Neural progenitor cell (in vitro differentiated cells): ENCODE results near the gene ETFB.

Source experiments
- EZH2 ChIP-seq: fragments of 200-600 bp; sonication (generic); IDR thresholded peaks from 2 replicates; pipeline ENCODE4 v1.6.1; 2017; ENCODE audit warnings: antibody characterized with exemption, mild to moderate bottlenecking, moderate library complexity
- EZH2phosphoT487 ChIP-seq: fragments of 200-600 bp; sonication (generic); IDR thresholded peaks from 2 replicates; pipeline ENCODE4 v1.6.1; 2017; ENCODE audit warnings: antibody characterized with exemption
- TF ChIP-seq, protein P1 (sequence below): fragments of 200-600 bp; sonication (generic); IDR thresholded peaks from 2 replicates; pipeline ENCODE4 v1.5.1; 2017; ENCODE audit warnings: antibody characterized with exemption, mild to moderate bottlenecking

GRCh38 chr19:51389143-51389542 is 23.0 kb upstream of the ETFB start:
- no peak for TF ChIP-seq EZH2
- TF ChIP-seq, protein P1, sequence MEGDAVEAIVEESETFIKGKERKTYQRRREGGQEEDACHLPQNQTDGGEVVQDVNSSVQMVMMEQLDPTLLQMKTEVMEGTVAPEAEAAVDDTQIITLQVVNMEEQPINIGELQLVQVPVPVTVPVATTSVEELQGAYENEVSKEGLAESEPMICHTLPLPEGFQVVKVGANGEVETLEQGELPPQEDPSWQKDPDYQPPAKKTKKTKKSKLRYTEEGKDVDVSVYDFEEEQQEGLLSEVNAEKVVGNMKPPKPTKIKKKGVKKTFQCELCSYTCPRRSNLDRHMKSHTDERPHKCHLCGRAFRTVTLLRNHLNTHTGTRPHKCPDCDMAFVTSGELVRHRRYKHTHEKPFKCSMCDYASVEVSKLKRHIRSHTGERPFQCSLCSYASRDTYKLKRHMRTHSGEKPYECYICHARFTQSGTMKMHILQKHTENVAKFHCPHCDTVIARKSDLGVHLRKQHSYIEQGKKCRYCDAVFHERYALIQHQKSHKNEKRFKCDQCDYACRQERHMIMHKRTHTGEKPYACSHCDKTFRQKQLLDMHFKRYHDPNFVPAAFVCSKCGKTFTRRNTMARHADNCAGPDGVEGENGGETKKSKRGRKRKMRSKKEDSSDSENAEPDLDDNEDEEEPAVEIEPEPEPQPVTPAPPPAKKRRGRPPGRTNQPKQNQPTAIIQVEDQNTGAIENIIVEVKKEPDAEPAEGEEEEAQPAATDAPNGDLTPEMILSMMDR = no peak
- no peak for TF ChIP-seq EZH2phosphoT487
